Neural cell (in vitro differentiated cells): ENCODE results near the gene OSBPL5.

ENCODE experiments used
- EP300 ChIP-seq: fragments of 450-650 bp; conservative IDR thresholded peaks from 2 replicates; pipeline ENCODE4 v1.6.1; 2014; ENCODE audit warnings: antibody characterized with exemption, mild to moderate bottlenecking, moderate library complexity; ENCODE audit not compliant: poor library complexity, severe bottlenecking
- EZH2 ChIP-seq: fragments of 200-600, 300-800 bp; shearing (Covaris generic), sonication (generic); IDR thresholded peaks from 2 replicates; pipeline ENCODE4 v1.6.1; 2014; ENCODE audit warnings: antibody characterized with exemption, low read length, borderline replicate concordance, mild to moderate bottlenecking; ENCODE audit not compliant: insufficient read depth, poor library complexity, severe bottlenecking
- MXI1 ChIP-seq: fragments of 450-650 bp; conservative IDR thresholded peaks from 2 replicates; pipeline ENCODE4 v1.6.1; 2014; ENCODE audit warnings: antibody characterized with exemption, mild to moderate bottlenecking; ENCODE audit not compliant: poor library complexity, severe bottlenecking
- POLR2AphosphoS5 ChIP-seq: IDR thresholded peaks from 2 replicates; pipeline ENCODE4 v1.6.1; 2012
- RAD21 ChIP-seq: fragments of 450-650 bp; conservative IDR thresholded peaks from 2 replicates; pipeline ENCODE4 v1.6.1; 2014; ENCODE audit warnings: antibody characterized with exemption, mild to moderate bottlenecking, moderate library complexity
- SMC3 ChIP-seq: fragments of 450-650 bp; conservative IDR thresholded peaks from 2 replicates; pipeline ENCODE4 v1.6.1; 2014; ENCODE audit warnings: antibody characterized with exemption, mild to moderate bottlenecking, moderate library complexity; ENCODE audit not compliant: poor library complexity
- TF ChIP-seq, protein P1 (sequence below): fragments of 450-650 bp; IDR thresholded peaks from 2 replicates; pipeline ENCODE4 v1.5.1; 2014; ENCODE audit warnings: antibody characterized with exemption, mild to moderate bottlenecking, moderate library complexity; ENCODE audit not compliant: poor library complexity, severe bottlenecking

- TF ChIP-seq, protein P1, sequence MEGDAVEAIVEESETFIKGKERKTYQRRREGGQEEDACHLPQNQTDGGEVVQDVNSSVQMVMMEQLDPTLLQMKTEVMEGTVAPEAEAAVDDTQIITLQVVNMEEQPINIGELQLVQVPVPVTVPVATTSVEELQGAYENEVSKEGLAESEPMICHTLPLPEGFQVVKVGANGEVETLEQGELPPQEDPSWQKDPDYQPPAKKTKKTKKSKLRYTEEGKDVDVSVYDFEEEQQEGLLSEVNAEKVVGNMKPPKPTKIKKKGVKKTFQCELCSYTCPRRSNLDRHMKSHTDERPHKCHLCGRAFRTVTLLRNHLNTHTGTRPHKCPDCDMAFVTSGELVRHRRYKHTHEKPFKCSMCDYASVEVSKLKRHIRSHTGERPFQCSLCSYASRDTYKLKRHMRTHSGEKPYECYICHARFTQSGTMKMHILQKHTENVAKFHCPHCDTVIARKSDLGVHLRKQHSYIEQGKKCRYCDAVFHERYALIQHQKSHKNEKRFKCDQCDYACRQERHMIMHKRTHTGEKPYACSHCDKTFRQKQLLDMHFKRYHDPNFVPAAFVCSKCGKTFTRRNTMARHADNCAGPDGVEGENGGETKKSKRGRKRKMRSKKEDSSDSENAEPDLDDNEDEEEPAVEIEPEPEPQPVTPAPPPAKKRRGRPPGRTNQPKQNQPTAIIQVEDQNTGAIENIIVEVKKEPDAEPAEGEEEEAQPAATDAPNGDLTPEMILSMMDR = no peak
- TF ChIP-seq EZH2 (no peak), RAD21 (no peak), EP300 (no peak), SMC3 (no peak), MXI1 (no peak), POLR2AphosphoS5 (no peak)
Measured at GRCh38 chr11:3087821-3088800, 77.0 kb downstream of the OSBPL5 start.
